Rectal smooth muscle tissue (tissue), 1 donor: ENCODE data around the gene CLEC4F.
"Not testable (repeated sequence)": the region's sequence is repeated elsewhere in the genome, so short reads cannot be mapped to it uniquely, and the experiment has no call there.

Source experiments
- H3K27ac ChIP-seq: one replicate; pipeline ENCODE4 v1.7.0; 2013; ENCODE audit warnings: low read depth, low read length, inconsistent platforms
- H3K27me3 ChIP-seq: one replicate; pipeline ENCODE4 v1.7.0; 2013; ENCODE audit warnings: low read length; ENCODE audit not compliant: control insufficient read depth, insufficient read depth
- H3K36me3 ChIP-seq: one replicate; pipeline ENCODE4 v1.7.0; 2013; ENCODE audit warnings: low read length; ENCODE audit not compliant: control insufficient read depth, insufficient read depth
- H3K4me1 ChIP-seq: one replicate; pipeline ENCODE4 v1.7.0; 2013; ENCODE audit warnings: low read length; ENCODE audit not compliant: control insufficient read depth, insufficient read depth
- H3K4me3 ChIP-seq: one replicate; pipeline ENCODE4 v1.7.0; 2013; ENCODE audit warnings: low read length
- H3K9ac ChIP-seq: one replicate; pipeline ENCODE4 v1.7.0; 2013; ENCODE audit warnings: low read length

CLEC4F gene

GRCh38 chr2:70817284-70817954 is 3.0 kb downstream of the CLEC4F start:
- Histone ChIP-seq H3K9ac (no peak overlapping the region), H3K27me3 (no peaks in the 10 kb centered on the region), H3K36me3 (no peaks in the 10 kb centered on the region), H3K4me3 (no peak overlapping the region), H3K4me1 (no peaks in the 10 kb centered on the region), H3K27ac (no peak overlapping the region)

- no peaks in the 10 kb centered on the region for H3K4me1 ChIP-seq
- no peaks in the 10 kb centered on the region for H3K27me3 ChIP-seq
- H3K4me3 ChIP-seq: no peak overlapping the region
- H3K27ac ChIP-seq: no peak overlapping the region
- no peak overlapping the region for H3K9ac ChIP-seq
- no peaks in the 10 kb centered on the region for H3K36me3 ChIP-seq
Observed at GRCh38 chr2:70816726-70817125, 3.7 kb downstream of the CLEC4F start.

- no peaks in the 10 kb centered on the region for H3K36me3 ChIP-seq
- no peaks in the 10 kb centered on the region for H3K27me3 ChIP-seq
- H3K4me3 ChIP-seq: no peak overlapping the region
- H3K27ac ChIP-seq: no peak overlapping the region
- no peaks in the 10 kb centered on the region for H3K4me1 ChIP-seq
- no peak overlapping the region for H3K9ac ChIP-seq
Observed at GRCh38 chr2:70808983-70809958, 11.1 kb downstream of the CLEC4F start.

GRCh38 chr2:70807828-70808118 is 12.6 kb downstream of the CLEC4F start:
- Histone ChIP-seq H3K36me3 (no peaks in the 10 kb centered on the region), H3K9ac (no peak overlapping the region), H3K27me3 (no peaks in the 10 kb centered on the region), H3K27ac (no peak overlapping the region), H3K4me3 (no peak overlapping the region), H3K4me1 (no peaks in the 10 kb centered on the region)

GRCh38 chr2:70807102-70807827 is 13.1 kb downstream of the CLEC4F start:
- H3K4me1 ChIP-seq: no peaks in the 10 kb centered on the region
- H3K27ac ChIP-seq: no peak overlapping the region
- H3K4me3 ChIP-seq: no peak overlapping the region
- H3K27me3 ChIP-seq: no peaks in the 10 kb centered on the region
- H3K9ac ChIP-seq: no peak overlapping the region
- no peaks in the 10 kb centered on the region for H3K36me3 ChIP-seq

- no peak overlapping the region for H3K4me3 ChIP-seq
- H3K9ac ChIP-seq: no peak overlapping the region
- no peaks in the 10 kb centered on the region for H3K36me3 ChIP-seq
- H3K27ac ChIP-seq: no peak overlapping the region
- H3K27me3 ChIP-seq: no peaks in the 10 kb centered on the region
- no peaks in the 10 kb centered on the region for H3K4me1 ChIP-seq
Observed at GRCh38 chr2:70806620-70807019, 13.8 kb downstream of the CLEC4F start.

GRCh38 chr2:70806013-70806412 is 14.4 kb downstream of the CLEC4F start:
- no peaks in the 10 kb centered on the region for H3K36me3 ChIP-seq
- no peaks in the 10 kb centered on the region for H3K27me3 ChIP-seq
- no peaks in the 10 kb centered on the region for H3K4me1 ChIP-seq
- no peak overlapping the region for H3K27ac ChIP-seq
- H3K4me3 ChIP-seq: no peak overlapping the region
- no peak overlapping the region for H3K9ac ChIP-seq

GRCh38 chr2:70801607-70802263 is 18.7 kb downstream of the CLEC4F start:
- no peaks in the 10 kb centered on the region for H3K4me1 ChIP-seq
- no peak overlapping the region for H3K4me3 ChIP-seq
- H3K36me3 ChIP-seq: no peaks in the 10 kb centered on the region
- no peaks in the 10 kb centered on the region for H3K27me3 ChIP-seq
- H3K27ac ChIP-seq: no peak overlapping the region
- H3K9ac ChIP-seq: no peak overlapping the region

GRCh38 chr2:70799706-70800105 is 20.7 kb downstream of the CLEC4F start:
- H3K4me3 ChIP-seq: no peak overlapping the region
- H3K9ac ChIP-seq: no peak overlapping the region
- no peaks in the 10 kb centered on the region for H3K36me3 ChIP-seq
- H3K27ac ChIP-seq: no peak overlapping the region
- H3K4me1 ChIP-seq: no peaks in the 10 kb centered on the region
- H3K27me3 ChIP-seq: no peaks in the 10 kb centered on the region

GRCh38 chr2:70797996-70798395 is 22.4 kb downstream of the CLEC4F start:
- not testable (repeated sequence) for H3K27me3 ChIP-seq, H3K27ac ChIP-seq, H3K36me3 ChIP-seq, H3K4me1 ChIP-seq, H3K9ac ChIP-seq, H3K4me3 ChIP-seq

GRCh38 chr2:70797506-70797905 is 22.9 kb downstream of the CLEC4F start:
- H3K9ac ChIP-seq: no peak overlapping the region
- no peak overlapping the region for H3K27ac ChIP-seq
- no peaks in the 10 kb centered on the region for H3K36me3 ChIP-seq
- H3K4me3 ChIP-seq: no peak overlapping the region
- no peaks in the 10 kb centered on the region for H3K4me1 ChIP-seq
- H3K27me3 ChIP-seq: no peaks in the 10 kb centered on the region

GRCh38 chr2:70796262-70796661 is 24.1 kb downstream of the CLEC4F start:
- H3K4me1 ChIP-seq: no peaks in the 10 kb centered on the region
- H3K36me3 ChIP-seq: no peaks in the 10 kb centered on the region
- no peak overlapping the region for H3K9ac ChIP-seq
- no peak overlapping the region for H3K27ac ChIP-seq
- H3K27me3 ChIP-seq: no peaks in the 10 kb centered on the region
- H3K4me3 ChIP-seq: no peak overlapping the region
